ENCODE data around the gene PQBP1. TPM values are rescaled to one million over a fixed set of nuclear protein-coding genes. Genes with fewer than 3 reads are reported as not detected.

Gene PQBP1
- total RNA-seq, 2 donors from 2014 or later = 43.6 to 48.1 TPM

DNA sequence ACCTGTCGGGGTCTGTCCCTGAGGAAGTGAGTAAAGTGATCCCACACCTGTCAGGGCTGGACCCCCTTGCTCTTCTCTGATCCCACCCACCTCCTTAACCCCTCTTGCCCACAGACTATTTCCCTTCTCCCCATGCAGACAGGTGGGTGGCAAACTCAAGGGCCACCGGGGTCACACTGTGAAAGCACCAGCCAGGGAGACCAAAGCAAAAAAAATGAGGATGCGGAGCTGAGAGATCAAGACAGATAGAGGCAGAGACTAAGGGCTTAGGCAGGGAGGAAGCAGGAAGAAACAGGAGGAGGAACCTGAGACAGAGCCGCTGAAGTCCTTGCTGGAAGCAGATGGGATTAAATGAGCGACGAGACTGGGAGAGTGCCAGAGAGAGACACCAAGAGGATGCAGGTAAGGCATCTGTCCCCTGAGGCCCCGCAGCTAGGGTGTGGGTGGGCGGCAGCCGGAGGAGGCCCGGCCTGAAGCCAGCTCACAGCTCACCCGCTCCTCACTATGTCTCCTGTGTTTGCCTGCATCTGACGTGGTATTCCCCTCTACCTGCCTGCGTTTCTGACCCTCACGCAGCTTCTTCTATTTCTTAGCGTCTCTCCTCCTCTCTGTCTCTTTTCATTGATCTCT lies 7.3 kb upstream of the PQBP1 start:
- DNase-seq (no peak), ATAC-seq (no peak)
- H3K4me1 ChIP-seq = peaks cover 5% of the 10 kb centered on the region
- peak overlapping the region in 2 of 4 donors; percentile 68 to 75 for H3K27ac ChIP-seq
- no peak overlapping the region for H3K4me3 ChIP-seq
- H3K9me3 ChIP-seq = no peaks in the 10 kb centered on the region
- no peaks in the 10 kb centered on the region for H3K27me3 ChIP-seq
- H3K36me3 ChIP-seq (replicated peaks in 1 of 2; ENCODE audit: insufficient read depth in 1 of 2, low read depth in 2 of 2) = no peaks in the 10 kb centered on the region
- 25 to 40% methylated on average over 10 to 13 of the region's 15 CpGs for WGBS, 2 donors
- TF ChIP-seq, protein P1, sequence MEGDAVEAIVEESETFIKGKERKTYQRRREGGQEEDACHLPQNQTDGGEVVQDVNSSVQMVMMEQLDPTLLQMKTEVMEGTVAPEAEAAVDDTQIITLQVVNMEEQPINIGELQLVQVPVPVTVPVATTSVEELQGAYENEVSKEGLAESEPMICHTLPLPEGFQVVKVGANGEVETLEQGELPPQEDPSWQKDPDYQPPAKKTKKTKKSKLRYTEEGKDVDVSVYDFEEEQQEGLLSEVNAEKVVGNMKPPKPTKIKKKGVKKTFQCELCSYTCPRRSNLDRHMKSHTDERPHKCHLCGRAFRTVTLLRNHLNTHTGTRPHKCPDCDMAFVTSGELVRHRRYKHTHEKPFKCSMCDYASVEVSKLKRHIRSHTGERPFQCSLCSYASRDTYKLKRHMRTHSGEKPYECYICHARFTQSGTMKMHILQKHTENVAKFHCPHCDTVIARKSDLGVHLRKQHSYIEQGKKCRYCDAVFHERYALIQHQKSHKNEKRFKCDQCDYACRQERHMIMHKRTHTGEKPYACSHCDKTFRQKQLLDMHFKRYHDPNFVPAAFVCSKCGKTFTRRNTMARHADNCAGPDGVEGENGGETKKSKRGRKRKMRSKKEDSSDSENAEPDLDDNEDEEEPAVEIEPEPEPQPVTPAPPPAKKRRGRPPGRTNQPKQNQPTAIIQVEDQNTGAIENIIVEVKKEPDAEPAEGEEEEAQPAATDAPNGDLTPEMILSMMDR (IDR thresholded peaks at IDR 0.05) = no peak
- TF ChIP-seq POLR2A (IDR thresholded peaks at IDR 0.05) = no peak
- intact Hi-C loops (cut with DNase I) = no loop called here

DNA sequence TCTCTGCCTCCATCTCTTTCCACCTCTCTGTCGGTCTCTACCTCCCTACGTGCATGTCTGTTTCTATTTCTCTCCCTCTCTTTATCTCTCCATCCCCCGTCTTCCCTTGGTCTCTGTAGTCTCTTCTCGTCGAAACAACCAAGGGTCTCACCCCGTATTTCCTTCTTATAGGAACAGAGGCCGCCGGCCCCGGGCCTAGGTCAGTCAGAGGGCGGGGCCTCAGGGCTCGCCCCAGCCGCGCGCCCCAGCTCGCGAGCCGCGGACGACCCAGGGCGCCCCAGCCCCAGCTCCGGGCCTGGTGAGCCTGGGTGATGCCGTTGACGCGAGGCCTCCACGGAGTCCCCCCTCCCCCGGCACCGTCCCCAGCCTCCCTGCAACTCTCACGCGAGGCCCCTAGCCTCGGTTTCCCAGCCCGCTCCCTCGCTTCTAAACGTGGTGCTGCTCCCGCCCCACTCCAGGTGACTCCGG lies 6.8 kb upstream of the PQBP1 start:
- ATAC-seq (peak; percentile 40), DNase-seq (no peak)
- intact Hi-C loops (cut with DNase I) = no loop called here
- peak overlapping the region in 3 of 4 donors; percentile 47 to 75 (median 68) for H3K27ac ChIP-seq
- no peaks in the 10 kb centered on the region for H3K9me3 ChIP-seq
- 0 to 3% methylated on average over 5 to 6 of the region's 35 CpGs for WGBS, 2 donors
- no peaks in the 10 kb centered on the region for H3K36me3 ChIP-seq (replicated peaks in 1 of 2; ENCODE audit: insufficient read depth in 1 of 2, low read depth in 2 of 2)
- H3K27me3 ChIP-seq = no peaks in the 10 kb centered on the region
- H3K4me1 ChIP-seq = peaks cover 8% of the 10 kb centered on the region
- no peak for TF ChIP-seq POLR2A (IDR thresholded peaks at IDR 0.05)
- TF ChIP-seq, protein P1 (IDR thresholded peaks at IDR 0.05) = no peak
- H3K4me3 ChIP-seq = peak overlapping the region; percentile 22 to 25

DNA sequence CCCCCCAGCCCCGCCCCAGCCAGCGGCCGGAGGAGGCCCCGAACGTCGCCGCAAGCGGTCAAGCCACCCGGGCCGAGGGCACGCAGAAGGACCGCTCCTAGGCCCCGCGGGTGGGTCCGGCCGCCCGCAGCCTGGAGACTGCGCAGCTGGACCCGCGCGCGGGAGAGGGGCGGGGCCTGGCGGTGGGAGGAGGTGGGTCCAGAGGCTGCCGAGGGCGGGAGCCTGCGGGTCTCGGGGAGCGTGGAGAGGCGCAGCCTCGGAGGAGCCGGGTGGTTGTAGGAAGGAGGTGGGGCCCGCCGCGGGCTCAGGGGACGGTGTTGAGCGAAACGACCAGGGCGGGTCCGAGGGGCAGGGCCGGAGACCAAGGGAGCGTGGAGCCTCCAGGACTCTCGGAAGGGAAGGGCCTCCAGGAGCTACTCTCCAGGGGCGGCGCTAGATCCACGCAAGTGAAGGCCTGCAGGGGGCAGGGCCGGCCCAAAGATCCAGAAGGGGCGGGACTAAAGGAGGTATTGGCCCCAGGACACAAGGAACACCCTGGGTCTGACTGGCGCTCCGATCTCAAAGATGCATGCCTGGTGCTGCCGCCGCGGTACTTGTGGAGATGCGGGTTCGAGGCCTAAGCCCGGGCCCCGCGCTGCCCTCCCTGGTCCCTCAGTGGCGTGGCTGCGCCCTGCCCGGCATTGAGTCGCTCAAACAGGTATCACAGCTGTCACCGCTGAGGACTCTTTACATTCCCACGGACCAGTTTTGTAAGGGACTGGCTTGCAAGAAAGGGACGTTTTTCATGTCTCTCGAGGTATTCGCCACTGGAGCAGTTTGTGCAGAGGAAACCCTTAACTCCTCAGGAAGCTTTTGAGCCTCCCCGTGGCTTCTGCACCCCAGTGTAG lies 6.1 kb upstream of the PQBP1 start:
- WGBS, 2 donors = 2% methylated on average over 39 of the region's 68 CpGs; no CpG with 5 or more reads in 1 of the 2 donors
- ATAC-seq (peak; percentile 95), DNase-seq (peak; percentile 88 to 92 (median 90))
- Histone ChIP-seq H3K9me3 (no peaks in the 10 kb centered on the region), H3K4me1 (peaks cover 14% of the 10 kb centered on the region), H3K36me3 (replicated peaks in 1 of 2; ENCODE audit: insufficient read depth in 1 of 2, low read depth in 2 of 2) (no peaks in the 10 kb centered on the region), H3K4me3 (peak overlapping the region; percentile 22 to 25), H3K27ac (peak overlapping the region; percentile 45 to 75 (median 58)), H3K27me3 (no peaks in the 10 kb centered on the region)
- intact Hi-C loops (cut with DNase I) = no loop called here
- peak; percentile 20 to 48 (median 39) for TF ChIP-seq POLR2A (IDR thresholded peaks at IDR 0.05)
- TF ChIP-seq, protein P1 (IDR thresholded peaks at IDR 0.05) = peak in 6 of 7 experiments; percentile 22 to 71 (median 63)

DNA sequence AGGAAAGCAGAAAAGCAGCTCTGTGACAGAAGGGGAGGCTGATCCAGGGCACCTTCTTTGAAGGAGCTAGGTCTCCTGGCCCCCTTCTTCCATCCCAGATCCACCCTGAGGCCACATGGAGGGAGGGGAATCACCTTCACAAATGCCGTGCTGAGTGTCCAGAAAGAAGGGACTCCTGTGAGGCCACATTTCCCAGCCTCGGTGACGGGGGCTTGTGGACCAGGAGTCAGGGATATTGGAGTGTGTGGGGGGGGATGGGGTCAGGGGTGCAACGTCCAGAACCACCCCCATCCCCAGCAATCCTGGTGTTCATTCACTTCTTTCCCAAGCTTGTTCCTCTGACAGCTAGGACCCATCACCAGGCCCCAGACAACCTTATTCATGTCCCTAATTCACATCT lies 4.8 kb upstream of the PQBP1 start:
- no peaks in the 10 kb centered on the region for H3K9me3 ChIP-seq
- no peak for DNase-seq
- H3K4me1 ChIP-seq = peaks cover 16% of the 10 kb centered on the region
- no peak overlapping the region for H3K27ac ChIP-seq
- no peaks in the 10 kb centered on the region for H3K36me3 ChIP-seq (replicated peaks in 1 of 2; ENCODE audit: insufficient read depth in 1 of 2, low read depth in 2 of 2)
- no peak overlapping the region for H3K4me3 ChIP-seq
- 78 to 86% methylated on average over 3 of the region's 4 CpGs for WGBS, 2 donors
- intact Hi-C loops (cut with DNase I) = no loop called here
- no peak for ATAC-seq
- TF ChIP-seq, protein P1 (IDR thresholded peaks at IDR 0.05) = no peak
- TF ChIP-seq POLR2A (IDR thresholded peaks at IDR 0.05) = no peak
- H3K27me3 ChIP-seq = no peaks in the 10 kb centered on the region
